Suppressor macrophage treated with lipopolysaccharide for 1 hour (primary cell): Measurements from ENCODE around the gene NPIPB2.
"Not testable (repeated sequence)": the region's sequence is repeated elsewhere in the genome, so short reads cannot be mapped to it uniquely, and the experiment has no call there.

ENCODE experiments used
- DNase-seq, 3 donors: peaks; one replicate each; pipeline ENCODE4 v3.0.0-alpha.2; 2020 to 2022

The NPIPB2 gene

GRCh38 chr16:11941945-11942344 is at the start of gene NPIPB2:
TSS of gene NPIPB2 (minus strand) at chr16:11942045. CDS start at chr16:11942045, 0 bp downstream.
- not testable (repeated sequence) for DNase-seq

- DNase-seq: no peak
Measured at GRCh38 chr16:11990702-11991390, 49.0 kb upstream of the NPIPB2 start.

GRCh38 chr16:11988258-11988978 is 46.6 kb upstream of the NPIPB2 start:
- DNase-seq: no peak

- DNase-seq: no peak
Measured at GRCh38 chr16:11986521-11987057, 44.7 kb upstream of the NPIPB2 start.

GRCh38 chr16:11985250-11985649 is 43.4 kb upstream of the NPIPB2 start:
- no peak for DNase-seq

DNA sequence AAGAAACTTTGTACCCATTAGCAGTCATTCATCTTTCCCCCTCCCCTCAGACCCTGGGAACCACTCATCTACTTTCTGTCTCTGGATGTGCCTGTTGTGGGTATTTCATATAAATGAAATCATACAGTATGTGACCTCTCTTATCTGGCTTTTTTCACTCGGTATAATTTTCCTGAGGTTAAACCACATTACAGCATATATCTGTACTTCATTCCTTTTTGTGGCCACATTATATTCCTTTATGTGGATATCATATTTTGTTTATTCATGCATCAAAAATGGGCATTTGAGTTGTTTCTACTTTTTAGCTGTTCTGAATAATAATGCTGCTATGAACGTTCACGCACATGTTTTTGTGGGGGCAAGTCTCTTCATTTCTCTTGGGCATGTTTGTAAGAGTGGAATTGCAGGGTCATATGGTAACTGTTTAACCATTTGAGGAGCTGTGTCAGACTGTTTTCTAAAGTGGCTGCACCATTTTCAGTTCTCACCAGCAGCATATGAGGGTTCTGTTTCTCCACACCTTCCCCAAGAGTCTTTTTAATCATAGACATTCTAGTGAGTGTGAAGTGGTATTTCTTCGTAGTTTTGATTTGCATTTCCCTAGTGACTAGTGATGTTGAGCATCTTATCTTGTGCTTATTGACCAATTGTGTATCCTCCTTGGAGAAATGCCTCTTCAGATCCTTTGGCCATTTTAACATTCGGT is 38.4 kb upstream of the NPIPB2 start:
- no peak for DNase-seq

DNA sequence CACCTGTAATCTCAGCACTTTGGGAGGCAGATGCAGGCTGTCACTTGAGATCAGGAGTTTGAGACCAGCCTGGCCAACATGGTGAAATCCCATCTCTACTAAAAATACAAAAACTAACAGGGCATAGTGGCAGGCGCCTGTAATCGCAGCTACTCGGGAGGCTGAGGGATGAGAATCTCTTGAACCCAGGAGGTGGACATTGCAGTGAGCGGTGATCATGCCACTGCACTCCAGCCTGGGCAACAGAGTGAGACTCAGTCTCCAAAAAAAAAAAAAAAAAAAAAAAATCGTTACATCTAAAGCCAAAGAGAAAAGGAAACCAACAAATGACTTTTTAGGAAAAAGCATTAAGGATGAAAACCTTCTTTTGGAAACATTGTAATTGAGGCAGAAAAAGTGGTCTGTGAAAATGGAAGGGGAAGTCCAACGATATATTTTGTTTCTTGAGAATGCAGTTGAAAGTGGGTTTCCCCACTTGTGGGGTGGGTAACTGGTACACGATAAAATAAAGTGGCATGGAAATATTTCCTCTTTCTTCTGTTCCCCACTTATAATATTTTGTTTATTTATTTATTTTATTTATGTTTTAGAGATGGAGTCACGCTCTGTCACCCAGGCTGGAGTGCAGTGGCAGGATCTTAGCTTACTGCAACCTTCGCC is 37.3 kb upstream of the NPIPB2 start:
- DNase-seq: no peak

GRCh38 chr16:11978080-11978479 is 36.2 kb upstream of the NPIPB2 start:
- DNase-seq: no peak

DNA sequence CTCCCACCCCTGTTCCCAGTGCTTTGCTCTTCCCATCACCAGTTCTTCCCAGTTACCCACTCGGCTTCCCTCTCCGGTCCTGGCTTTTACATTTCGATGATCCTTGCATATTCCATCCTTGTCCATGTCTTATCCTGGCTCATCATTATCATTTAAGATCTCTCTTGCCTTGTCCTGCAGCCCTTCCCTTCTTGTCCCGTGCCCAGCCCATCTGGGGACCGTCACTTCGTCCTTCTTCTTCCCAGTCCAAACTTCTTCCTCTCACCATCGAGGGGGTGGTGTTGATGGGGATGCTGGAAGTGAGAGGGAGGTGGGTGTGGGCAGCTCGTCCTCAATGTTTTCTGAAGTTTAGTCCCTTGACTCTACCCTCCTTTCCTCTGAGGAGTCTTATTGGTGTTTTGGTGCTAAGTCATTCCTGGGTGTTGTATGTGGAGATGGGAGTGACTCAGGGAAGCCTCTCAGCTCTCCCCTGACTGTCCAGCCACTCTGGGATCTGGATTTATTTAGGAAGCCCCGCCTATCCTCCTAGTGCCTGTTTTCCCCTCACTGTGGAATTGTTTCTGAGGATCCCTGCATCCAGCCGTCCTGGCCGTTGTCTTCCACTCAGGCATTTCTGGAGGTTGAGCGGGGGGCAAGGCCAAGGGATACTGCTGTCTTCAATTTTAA is 35.7 kb upstream of the NPIPB2 start:
- DNase-seq: peak in 2 of 3 donors; percentile 19 to 34

- DNase-seq: no peak
Measured at GRCh38 chr16:11976850-11977375, 35.1 kb upstream of the NPIPB2 start.

- no peak for DNase-seq
Measured at GRCh38 chr16:11973070-11973469, 31.2 kb upstream of the NPIPB2 start.

DNA sequence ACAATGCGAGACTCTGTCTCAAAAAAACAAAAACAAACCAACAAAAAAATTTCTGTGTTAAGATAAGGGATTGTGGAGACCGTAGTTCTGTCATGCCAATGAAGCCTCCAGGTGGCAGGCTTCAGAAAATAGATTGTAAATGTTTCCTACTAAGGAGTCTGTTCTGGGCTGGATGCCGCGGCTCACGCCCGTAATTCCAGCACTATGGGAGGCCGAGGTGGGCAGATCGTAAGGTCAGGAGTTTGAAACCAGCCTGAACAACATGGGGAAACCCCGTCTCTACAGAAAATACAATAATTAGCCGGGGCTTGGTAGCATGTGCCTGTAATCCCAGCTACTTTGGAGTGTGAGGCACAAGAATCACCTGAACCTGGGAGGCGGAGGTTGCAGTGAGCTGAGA is 30.3 kb upstream of the NPIPB2 start:
- peak in 1 of 3 donors; percentile 17 for DNase-seq

- DNase-seq: not testable (repeated sequence)
Measured at GRCh38 chr16:11970292-11970691, 28.4 kb upstream of the NPIPB2 start.

GRCh38 chr16:11968577-11968976 is 26.7 kb upstream of the NPIPB2 start:
- DNase-seq: no peak

DNA sequence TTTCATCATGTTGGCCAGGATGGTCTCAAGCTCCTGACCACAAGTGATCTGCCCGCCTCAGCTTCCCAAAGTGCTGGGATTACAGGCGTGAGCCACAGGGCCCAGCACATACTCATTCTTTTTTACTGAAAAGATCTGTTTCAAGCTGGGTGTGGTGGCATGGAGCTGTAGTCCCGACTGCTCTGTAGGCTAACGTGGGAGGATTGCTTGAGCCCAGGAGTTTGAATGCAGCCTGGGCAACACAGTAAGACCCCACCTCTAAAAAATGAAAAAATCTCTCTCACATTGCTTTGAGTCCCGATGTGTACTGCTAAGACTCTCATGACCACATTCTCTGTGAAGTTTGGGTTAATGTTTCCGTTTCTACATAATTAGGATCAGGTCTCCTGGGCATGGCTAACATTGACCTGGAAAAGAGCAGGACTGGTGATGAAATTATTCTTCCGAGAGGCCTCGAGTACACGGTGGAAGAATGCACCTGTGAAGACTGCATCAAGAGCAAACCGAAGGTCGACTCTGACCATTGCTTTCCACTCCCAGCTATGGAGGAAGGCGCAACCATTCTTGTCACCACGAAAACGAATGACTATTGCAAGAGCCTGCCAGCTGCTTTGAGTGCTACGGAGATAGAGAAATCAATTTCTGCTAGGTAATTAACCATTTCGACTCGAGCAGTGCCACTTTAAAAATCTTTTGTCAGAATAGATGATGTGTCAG is 25.5 kb upstream of the NPIPB2 start:
- no peak for DNase-seq

- DNase-seq: no peak
Measured at GRCh38 chr16:11966173-11966572, 24.3 kb upstream of the NPIPB2 start.

GRCh38 chr16:11964761-11965551 is 23.1 kb upstream of the NPIPB2 start, which contains the start of gene TNFRSF17:
TSS of gene TNFRSF17 (plus strand) at chr16:11965210. CDS start at chr16:11965325, 115 bp downstream.
- DNase-seq: no peak

DNA sequence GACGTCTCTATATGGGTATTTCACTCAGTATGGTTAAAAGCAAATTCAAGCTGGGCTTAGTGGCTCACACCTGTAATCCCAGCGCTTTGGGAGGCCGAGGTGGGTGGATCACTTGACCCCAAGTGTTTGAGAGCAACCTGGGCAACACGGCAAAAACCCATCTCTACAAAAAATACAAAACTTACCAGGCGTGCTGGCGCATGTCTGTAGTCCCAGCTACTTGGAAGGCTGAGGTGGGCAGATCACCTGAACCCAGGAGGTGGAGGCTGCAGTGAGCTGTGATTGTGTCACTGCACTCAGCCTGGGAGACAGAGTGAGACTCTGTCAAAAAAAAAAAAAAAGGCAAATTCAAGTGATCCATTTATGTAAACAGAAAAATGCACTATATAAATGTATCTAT is 21.9 kb upstream of the NPIPB2 start:
- no peak for DNase-seq

DNA sequence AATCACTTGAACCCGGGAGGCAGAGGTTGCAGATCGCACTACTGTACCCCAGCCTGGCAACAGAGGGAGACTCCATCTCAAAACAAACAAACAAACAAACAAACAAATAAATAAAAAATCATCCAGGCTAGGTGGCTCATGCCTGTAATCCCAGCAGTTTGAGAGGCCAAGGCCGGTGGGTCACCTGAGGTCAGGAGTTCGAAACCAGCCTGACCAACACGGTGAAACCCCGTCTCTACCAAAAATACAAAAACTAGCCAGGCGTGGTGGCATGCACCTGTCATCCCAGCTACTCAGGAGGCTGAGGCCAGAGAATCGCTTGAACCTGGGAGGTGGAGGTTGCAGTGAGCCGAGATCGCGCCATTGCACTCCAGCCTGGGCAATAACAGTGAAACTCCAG is 21.1 kb upstream of the NPIPB2 start:
- not testable (repeated sequence) for DNase-seq

DNA sequence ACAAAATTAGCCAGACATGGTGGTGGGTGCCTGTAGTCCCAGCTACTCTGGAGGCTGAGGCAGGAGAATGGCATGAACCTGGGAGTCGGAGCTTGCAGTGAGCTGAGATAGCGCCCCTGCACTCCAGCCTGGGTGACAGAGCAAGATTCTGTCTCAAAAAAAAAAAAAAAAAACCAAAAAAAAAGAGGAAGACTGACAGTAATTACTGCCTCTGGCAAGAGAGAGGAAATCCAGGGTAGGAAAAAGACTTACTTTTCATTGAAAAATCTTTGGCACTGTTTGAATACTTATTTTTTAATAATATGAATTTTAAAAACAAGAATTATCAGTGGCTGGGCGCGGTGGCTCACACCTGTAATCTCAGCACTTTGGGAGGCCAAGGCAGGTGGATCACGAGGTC is 20.6 kb upstream of the NPIPB2 start:
- DNase-seq: peak in 1 of 3 donors; percentile 16
